Measurements from ENCODE around the gene APOBR.

DNA sequence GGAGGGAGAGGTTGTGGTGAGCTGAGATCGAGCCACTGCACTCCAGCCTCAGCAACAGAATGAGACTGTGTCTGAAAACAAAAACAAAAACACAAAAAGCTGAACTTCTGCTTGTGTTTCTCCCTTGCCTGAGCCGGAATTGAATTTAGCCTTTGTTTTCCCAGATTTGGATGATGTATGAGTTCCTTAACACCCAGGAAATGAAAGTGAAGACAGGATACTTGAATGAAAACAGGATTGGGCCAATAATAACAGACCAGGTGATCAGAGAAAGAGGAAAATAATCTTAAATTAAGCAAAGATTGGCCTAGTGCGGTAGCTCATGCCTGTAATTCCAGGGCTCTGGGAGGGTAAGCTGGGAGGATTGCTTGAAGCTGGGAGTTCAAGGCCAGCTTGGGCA is 45.9 kb downstream of the APOBR start:
- TF ChIP-seq TCF4 (CRISPR knock-in tag; IDR thresholded peaks at IDR 0.05; ENCODE audit: borderline replicate concordance) (no peak), PATZ1 (CRISPR knock-in tag; IDR thresholded peaks at IDR 0.05; ENCODE audit: borderline replicate concordance) (no peak), ZFP30 (CRISPR knock-in tag; IDR thresholded peaks at IDR 0.05) (no peak)

Measured in SK-N-SH treated with all-trans-retinoic acid at 6 μM for 48 hours (cell line).